Hippocampal formation (tissue), 2 donors: ENCODE results near the gene WWOX.

ENCODE experiments used
- DNase-seq, 2 donors: peaks; one replicate each; lab custom pipeline; 2025; lab: John Stamatoyannopoulos, UW

WWOX gene

GRCh38 chr16:78770353-78771091 is 671.1 kb downstream of the WWOX start:
- peak; percentile 19 to 50 for DNase-seq

GRCh38 chr16:78773291-78773702 is 673.8 kb downstream of the WWOX start:
- DNase-seq, result no peak

DNA sequence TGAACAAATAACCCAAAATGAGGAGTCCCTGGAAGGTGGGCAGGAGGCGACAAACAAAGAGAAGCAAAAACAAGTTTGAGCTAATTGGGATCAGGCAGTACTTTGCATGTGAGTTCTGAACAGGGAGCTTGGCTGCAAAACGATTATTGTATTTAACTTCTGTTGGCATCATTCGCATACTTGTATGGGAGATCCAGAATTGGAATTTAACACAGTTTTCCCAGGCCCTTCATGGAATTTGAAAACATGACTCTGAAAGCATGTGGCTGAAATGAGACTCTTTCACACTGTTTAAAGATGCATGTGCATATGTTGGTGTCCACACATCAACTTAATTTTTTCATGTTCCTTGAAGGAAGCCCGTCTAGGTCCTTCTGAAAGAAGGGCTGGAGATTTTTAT is 674.3 kb downstream of the WWOX start:
- no peak for DNase-seq

GRCh38 chr16:78775161-78775561 is 675.7 kb downstream of the WWOX start:
- DNase-seq, result no peak

GRCh38 chr16:78778101-78779004 is 678.9 kb downstream of the WWOX start:
- DNase-seq, result no peak

- DNase-seq, result no peak
Measured at GRCh38 chr16:78780808-78781207, 681.4 kb downstream of the WWOX start.

- DNase-seq, result no peak
Measured at GRCh38 chr16:78782572-78782971, 683.1 kb downstream of the WWOX start.

GRCh38 chr16:78783570-78784079 is 684.2 kb downstream of the WWOX start:
- no peak for DNase-seq

GRCh38 chr16:78784771-78785170 is 685.3 kb downstream of the WWOX start:
- DNase-seq, result no peak

DNA sequence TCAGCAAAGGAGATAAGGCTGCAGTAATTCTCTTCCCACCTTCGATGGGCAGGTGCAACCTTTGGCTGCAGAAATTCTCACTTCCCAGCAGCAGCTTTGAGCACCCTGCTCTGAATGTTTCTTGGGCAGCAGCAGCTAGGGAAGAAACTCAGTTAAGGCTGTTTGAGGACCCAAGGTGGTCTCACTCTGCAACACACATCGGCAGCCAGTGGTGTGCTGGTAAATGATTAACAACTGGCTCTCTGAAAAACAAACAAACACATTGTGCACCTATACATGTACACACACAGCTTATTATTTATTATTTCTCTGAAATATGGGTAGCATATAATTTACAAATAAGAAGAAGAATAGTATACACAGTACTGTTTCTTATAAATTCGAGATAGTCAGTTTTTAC is 685.8 kb downstream of the WWOX start:
- no peak for DNase-seq

DNA sequence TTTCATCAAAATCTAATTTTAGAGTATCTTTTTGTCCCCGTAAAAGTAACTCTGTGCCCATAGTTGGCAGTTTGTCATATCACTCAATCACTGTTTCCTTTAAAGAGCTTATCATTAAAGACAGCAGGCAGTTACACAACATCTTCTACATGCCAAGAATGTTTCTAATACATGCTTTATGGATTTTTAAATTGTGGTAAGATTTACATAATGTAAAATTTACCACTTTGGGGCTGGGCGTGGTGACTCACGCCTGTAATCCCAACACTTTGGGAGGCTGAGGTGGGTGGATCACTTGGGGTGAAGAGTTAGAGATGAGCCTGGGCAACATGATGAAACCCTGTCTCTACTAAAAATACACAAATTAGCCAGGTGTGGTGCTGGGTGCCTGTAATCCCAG is 687.2 kb downstream of the WWOX start:
- DNase-seq, result no peak

DNA sequence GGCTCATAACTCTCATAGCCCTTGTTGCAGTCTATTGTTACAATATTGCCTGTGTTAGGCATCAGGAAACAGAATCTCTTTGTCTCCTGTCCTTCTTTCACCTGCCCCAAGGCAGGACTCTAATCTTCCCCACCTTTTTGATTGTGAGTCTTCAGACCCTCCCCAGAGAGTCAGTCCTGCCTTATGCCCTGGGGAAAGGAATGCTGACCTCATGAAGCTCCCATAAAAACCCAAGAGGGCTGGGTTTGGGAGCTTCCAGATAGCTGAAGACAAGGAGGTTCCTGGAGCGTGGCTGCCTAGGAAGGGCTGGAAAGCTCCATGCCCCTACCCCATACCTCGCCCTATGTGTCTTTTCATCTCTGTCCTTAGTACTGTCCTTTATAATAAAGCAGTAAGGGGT is 688.8 kb downstream of the WWOX start:
- no peak for DNase-seq

DNA sequence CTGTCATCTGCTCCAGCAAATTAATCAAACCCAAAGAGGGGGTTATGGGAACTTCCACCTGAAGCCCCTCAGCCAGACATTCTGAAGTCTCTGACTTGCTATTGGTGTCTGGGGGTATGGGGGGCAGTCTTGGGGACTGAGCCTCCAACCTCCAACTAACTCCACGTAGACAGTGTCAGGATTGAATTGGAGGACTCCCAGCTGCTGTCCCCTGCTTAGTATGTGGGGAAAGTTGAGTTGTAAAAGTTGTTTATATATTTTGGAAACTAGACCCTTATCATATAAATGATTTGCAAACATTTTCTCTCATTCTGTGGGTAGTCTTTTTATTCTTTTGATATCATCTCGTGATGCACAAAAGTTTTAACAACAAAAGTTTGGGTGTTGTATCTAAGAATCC is 689.2 kb downstream of the WWOX start:
- DNase-seq, result no peak

GRCh38 chr16:78789561-78789960 is 690.1 kb downstream of the WWOX start:
- DNase-seq, result no peak

DNA sequence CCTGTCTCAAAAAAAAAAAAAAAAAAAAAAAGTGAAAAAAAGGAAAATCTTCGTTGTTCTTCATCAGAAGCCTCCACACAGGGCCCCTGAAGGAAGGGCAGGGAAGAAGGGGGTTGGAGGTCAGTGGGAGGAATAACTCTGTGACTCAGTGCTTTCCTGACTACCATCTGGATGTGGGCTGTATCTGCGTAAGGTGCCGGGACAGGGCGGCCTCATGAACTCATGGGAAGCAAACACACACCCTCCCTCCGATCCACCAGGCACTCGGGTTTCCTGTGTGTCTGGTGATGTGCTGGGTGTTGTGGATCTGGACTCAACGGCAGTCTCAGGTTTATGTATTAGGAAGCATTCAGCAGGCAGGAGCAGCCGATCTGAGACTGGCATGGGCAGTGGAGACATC is 691.6 kb downstream of the WWOX start:
- DNase-seq, result no peak

DNA sequence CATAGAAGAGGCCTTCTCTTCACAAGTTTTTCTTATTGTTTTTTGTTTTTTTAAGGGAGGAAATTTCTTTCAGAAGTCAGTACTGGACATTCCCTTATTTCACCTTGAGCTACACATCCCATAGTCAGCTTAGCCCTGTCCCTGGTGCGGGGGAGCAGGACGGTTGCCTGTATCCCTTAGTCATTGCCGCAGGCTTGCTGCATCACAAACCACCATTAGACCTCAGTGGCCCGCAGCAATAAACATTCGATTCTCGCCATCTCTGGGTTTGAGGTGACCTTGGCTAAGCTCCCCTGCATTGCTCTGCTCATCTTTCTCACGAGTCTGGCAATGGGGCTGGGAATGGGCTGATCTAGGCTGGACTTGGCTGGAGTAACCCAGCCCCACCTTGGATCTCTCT is 692.5 kb downstream of the WWOX start:
- DNase-seq, result no peak

DNA sequence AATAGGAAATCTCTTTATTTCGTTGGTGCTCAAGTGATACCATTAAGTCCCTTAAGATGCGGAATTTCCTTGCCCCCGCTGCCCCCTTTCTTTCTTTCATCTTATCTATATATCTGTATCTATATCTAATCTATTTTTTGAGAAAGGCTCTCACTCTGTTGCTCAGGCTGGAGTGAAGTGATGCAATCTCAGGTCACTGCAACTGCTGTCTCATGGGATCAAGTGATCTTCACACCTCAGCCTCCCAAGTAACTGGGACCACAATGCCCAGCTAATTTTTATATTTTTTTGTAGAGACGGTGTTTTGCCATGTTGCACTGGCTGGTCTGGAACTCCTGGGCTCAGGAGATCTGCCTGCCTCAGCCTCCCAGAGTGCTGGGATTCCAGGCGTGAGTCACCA is 693.5 kb downstream of the WWOX start:
- DNase-seq, result no peak

DNA sequence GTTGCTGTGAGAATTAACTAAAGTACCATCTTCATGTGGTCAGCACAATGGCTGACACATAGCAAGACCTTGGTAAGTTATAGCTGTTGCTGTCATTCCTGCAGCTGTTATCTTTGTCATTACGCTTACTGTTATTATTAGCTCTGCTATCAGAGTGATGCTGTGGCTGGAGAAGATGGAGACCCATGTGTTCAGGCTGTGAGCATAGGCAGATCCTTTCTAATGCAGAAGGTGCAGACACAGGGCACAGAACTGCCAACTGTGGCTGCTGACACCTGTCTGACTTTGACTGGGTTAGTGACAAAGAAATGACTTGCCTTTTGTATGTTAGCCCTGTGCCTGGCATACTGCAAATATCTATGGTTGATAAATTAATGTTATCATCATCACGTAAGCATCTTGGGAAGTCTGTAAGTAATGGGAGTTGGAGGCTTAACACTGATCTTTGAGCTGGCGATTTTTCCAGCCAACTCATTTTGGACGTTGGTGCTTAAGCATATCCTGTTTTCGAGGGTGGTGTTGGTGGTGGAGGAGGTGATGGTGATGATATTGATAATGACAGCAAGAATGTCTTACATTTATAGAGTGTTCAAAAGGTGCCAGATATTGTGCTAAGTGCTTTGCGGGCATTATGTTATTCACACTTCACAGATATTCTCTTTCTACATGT is 695.3 kb downstream of the WWOX start:
- no peak for DNase-seq

- DNase-seq, result no peak
Measured at GRCh38 chr16:78795433-78795832, 696.0 kb downstream of the WWOX start.

DNA sequence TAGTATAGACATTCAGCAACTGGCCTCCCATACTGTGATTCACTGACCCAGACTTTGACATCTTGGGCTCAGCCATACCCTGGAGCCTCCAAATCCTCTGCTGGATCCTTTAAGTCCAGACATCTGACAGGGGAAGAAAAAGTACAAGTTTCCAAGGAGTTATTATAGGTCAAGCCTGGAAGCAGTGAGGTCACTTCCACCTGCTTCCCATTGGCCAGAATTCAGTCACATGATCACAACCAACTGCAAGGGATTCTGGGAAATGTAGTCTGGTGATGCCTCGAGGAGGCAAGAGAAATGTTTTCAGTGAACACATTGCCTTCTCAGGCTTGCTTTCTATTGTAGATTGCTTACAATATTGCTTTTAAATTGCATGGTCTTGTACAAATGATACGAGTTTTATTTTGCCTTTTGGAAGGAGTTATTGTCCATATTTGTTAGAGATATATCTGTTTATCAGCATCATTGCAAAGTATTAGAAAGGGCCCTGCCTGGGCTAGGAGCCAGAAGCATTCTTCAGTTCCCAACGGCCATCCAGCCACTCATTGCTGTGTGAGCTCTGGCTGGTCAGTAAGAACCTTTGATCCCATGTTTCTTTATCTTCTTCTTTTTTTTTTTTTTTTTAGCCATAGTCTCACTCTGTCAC is 696.9 kb downstream of the WWOX start:
- DNase-seq, result peak in 1 of 2 donors; percentile 5

DNA sequence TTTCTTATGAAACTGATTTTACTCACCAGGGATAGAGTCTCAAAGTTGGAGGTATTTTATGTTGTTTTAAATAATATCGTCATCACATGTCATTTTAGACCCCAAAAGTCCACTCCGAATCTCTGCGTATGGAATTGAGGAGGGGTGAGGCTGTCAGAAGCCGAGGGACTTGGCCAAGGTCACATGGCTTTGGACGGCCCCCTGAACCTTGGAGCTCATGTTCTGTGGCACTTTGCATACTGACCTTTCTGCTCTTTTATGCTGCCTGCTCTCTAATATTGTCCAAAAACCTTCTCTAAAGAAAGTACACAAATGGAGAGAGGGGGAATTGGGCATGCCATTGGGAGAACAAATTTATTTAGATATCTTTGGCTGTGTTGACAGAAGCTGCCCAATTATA is 700.0 kb downstream of the WWOX start:
- DNase-seq, result no peak

DNA sequence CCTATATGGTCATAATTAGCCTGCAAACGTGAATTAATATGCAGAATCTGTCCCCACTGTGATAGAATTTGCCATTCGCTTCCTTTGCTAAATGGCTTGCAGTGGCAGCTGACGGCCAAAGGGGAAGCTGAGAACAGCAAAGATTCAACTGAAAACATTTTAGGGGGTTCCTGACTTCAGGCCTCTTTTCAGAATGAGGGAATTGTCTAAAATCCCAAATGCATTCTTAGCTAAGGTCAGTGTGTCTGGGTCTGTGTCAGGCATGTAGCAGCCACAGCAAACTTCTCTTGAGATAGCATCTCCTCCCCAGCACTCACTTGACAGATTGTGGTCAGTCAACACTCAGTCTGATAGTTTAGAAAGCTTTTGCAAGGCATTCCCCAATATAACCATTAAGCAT is 701.1 kb downstream of the WWOX start:
- no peak for DNase-seq
